DOHH2 (cell line): ENCODE results near the gene TPP1.

ENCODE experiments used
- EZH2phosphoT487 ChIP-seq: fragments of 200-600 bp; sonication (generic); IDR thresholded peaks from 2 replicates; pipeline ENCODE4 v1.6.1; 2017; ENCODE audit warnings: borderline replicate concordance, mild to moderate bottlenecking, antibody characterized with exemption, low read length, moderate library complexity, mixed read lengths
- TF ChIP-seq, protein P1 (sequence below): fragments of 200-600 bp; sonication (generic); IDR thresholded peaks from one replicate; pipeline ENCODE4 v1.5.1; 2014; ENCODE audit warnings: antibody characterized with exemption, mild to moderate bottlenecking, low read depth, low read length; ENCODE audit not compliant: poor library complexity, severe bottlenecking

DNA sequence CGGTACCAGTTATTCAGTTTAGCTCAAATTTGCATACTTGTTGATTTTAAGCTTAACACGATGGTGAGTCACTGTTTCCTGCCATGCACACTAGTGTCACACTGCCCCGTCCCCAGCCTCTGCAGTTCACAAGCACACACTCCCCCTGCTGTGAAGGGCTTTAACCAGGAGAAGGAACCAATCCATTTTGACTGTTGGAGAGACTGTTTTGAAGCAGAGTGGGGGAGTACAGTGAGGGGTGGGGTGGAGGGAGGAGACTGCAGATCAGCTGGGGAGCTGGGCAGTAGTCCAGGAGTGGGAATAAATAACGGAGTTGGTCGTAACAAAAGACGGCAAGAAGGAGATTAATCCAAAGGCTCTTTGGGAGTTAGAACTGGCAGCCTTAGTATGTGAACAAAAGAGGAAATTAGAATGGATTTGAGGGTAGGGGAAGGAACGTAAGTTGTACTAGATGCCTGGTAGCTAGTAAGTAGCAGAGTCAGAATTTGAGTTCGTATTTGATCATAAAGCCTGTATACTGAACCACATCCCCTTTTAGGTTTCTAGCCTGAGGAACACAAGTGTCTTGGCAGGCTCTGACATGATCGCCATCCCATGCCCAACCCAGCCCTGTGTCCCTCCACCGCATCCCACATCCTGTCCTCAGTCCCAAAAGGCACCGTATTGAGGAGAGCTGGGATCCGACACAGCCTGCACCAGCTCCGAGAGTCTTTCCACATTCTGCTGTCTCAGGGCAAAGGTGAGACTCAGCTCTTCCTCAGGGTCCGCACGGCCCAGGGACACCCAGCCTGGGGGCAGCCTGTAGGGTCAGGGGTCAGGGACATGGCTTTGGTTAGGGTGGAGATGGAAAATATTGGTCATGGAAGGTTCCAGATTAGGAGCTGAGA is 862 bp downstream of the TPP1 start:
- TF ChIP-seq, protein P1, sequence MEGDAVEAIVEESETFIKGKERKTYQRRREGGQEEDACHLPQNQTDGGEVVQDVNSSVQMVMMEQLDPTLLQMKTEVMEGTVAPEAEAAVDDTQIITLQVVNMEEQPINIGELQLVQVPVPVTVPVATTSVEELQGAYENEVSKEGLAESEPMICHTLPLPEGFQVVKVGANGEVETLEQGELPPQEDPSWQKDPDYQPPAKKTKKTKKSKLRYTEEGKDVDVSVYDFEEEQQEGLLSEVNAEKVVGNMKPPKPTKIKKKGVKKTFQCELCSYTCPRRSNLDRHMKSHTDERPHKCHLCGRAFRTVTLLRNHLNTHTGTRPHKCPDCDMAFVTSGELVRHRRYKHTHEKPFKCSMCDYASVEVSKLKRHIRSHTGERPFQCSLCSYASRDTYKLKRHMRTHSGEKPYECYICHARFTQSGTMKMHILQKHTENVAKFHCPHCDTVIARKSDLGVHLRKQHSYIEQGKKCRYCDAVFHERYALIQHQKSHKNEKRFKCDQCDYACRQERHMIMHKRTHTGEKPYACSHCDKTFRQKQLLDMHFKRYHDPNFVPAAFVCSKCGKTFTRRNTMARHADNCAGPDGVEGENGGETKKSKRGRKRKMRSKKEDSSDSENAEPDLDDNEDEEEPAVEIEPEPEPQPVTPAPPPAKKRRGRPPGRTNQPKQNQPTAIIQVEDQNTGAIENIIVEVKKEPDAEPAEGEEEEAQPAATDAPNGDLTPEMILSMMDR, result no peak
- no peak for TF ChIP-seq EZH2phosphoT487
